HL-60 (cell line): ENCODE data around the gene AAMP.
A peak's percentile ranks its signal among the peaks of the same experiment; 100 is the strongest.

Experiments
- DNase-seq, 2 experiments: peaks; one replicate each; pipeline ENCODE4 v3.0.0-alpha.2; 2010 to 2020; ENCODE audit warnings: low read depth in 1 of 2, low spot score in 1 of 2
- H3K27ac ChIP-seq: fragments of 250-450 bp; sonication (Bioruptor Pico); replicated peaks from 2 replicates; pipeline ENCODE4 v1.5.1; 2020; ENCODE audit warnings: mild to moderate bottlenecking, moderate library complexity
- H3K27me3 ChIP-seq: fragments of 250-450 bp; sonication (Bioruptor Pico); 2 replicates; pipeline ENCODE4 v1.5.1; 2021; ENCODE audit warnings: mild to moderate bottlenecking, moderate library complexity; ENCODE audit not compliant: insufficient read depth, poor library complexity, severe bottlenecking
- H3K4me3 ChIP-seq: replicated peaks from 2 replicates; pipeline ENCODE4 v1.5.1; 2011; ENCODE audit warnings: mild to moderate bottlenecking, control low read depth, low read length; ENCODE audit not compliant: insufficient read depth
- GABPA ChIP-seq: IDR thresholded peaks from 2 replicates; pipeline ENCODE4 v1.6.1; 2012; ENCODE audit warnings: low read depth
- POLR2AphosphoS5 ChIP-seq: IDR thresholded peaks from 2 replicates; pipeline ENCODE4 v1.6.1; 2012; ENCODE audit warnings: low read depth
- SPI1 ChIP-seq: IDR thresholded peaks from 2 replicates; pipeline ENCODE4 v1.6.1; 2012; ENCODE audit warnings: low read depth, mild to moderate bottlenecking, borderline replicate concordance
- TF ChIP-seq, protein P1 (sequence below): IDR thresholded peaks from one replicate; pipeline ENCODE4 v1.5.1; 2011; ENCODE audit warnings: low read length, control low read depth, inconsistent platforms; ENCODE audit not compliant: insufficient read depth
- TF ChIP-seq, protein P2 (sequence below): IDR thresholded peaks from 2 replicates; pipeline ENCODE4 v1.6.1; 2012; ENCODE audit warnings: low read depth; ENCODE audit not compliant: insufficient replicate concordance

The AAMP gene

DNA sequence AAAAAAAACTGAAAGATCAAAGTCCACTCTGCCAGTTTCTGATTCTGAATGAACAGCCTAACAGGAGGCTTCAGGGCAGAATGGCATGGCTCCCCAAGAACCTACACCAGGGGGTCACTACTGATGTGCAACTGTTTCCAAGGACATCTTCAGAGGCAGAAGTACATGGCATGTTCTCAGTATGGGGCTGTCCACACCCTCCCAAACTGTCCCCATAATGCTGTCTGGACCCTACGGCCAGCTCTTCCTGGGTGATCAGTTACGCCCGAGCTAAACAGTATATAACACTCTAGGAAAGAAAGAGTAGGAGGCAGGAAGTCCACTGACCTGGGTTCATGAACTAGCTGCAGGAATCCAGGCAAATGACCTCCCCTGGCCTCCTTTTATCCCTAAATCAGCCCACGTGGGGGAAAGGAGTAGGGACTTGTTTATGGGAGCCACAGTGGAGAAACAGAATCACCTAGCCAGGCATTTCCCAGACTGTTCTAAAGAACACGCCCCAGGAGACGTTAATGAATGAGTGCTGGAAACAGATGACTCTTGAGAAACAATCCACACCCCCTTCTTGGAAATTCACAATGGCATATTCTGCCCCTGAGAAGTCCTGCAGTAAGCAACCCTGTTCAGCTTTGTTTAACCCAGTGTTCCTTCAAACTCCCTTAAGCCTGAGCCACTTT, 19.8 kb upstream of the AAMP start:
- Histone ChIP-seq H3K4me3 (no peak overlapping the region), H3K27ac (peak overlapping the region; percentile 77)

DNA sequence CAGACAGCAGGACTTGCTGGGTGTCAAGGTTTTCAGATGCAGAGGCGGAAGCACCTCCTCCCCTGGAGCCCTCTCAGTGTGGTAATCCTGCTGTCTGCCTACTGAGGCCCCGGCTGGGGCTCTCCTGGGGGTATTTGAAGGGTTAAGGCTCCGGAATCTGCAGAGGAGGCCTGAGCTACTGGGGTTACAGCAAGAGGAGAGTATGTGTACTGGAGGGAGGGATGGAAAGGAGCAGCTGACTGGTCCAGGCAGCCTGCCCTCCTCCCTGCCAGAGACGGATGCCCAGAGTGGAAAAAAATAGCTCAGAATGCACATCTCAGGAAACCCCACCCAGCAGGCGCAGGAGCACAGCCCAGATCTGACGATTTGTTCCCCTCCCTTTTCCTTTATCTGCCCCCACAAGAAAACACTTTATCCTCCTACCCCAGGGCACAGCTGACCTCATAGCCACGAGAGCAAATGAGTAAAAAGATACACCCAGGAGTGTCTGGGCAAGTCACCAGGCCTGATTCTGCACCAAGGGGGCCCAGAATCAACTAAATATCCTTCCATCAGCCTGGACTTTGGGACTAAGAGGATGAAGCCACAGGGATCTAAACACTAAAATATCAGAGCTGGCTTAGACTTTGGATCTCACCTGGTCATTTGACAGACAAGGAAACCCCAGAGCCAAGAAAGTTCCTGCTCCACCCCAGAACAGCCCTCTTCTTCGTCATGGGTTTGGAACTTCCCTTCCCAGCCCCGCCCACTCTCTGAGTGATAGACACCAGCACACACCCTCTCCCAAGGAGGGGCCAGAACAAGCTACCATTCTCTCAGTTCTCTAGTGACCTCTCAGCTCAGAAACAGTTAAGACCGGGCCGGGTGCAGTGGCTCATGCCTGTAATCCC, 16.9 kb upstream of the AAMP start:
- Histone ChIP-seq H3K27me3 (no peaks in the 10 kb centered on the region), H3K27ac (peak overlapping the region; percentile 73), H3K4me3 (peak overlapping the region; percentile 40)
- peak; percentile 72 to 93 for DNase-seq
- peak; percentile 57; the same call in 1 of the 2 replicates for TF ChIP-seq SPI1
- peak; percentile 42 for TF ChIP-seq POLR2AphosphoS5
- TF ChIP-seq, protein P1, sequence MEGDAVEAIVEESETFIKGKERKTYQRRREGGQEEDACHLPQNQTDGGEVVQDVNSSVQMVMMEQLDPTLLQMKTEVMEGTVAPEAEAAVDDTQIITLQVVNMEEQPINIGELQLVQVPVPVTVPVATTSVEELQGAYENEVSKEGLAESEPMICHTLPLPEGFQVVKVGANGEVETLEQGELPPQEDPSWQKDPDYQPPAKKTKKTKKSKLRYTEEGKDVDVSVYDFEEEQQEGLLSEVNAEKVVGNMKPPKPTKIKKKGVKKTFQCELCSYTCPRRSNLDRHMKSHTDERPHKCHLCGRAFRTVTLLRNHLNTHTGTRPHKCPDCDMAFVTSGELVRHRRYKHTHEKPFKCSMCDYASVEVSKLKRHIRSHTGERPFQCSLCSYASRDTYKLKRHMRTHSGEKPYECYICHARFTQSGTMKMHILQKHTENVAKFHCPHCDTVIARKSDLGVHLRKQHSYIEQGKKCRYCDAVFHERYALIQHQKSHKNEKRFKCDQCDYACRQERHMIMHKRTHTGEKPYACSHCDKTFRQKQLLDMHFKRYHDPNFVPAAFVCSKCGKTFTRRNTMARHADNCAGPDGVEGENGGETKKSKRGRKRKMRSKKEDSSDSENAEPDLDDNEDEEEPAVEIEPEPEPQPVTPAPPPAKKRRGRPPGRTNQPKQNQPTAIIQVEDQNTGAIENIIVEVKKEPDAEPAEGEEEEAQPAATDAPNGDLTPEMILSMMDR = no peak
- TF ChIP-seq, protein P2, sequence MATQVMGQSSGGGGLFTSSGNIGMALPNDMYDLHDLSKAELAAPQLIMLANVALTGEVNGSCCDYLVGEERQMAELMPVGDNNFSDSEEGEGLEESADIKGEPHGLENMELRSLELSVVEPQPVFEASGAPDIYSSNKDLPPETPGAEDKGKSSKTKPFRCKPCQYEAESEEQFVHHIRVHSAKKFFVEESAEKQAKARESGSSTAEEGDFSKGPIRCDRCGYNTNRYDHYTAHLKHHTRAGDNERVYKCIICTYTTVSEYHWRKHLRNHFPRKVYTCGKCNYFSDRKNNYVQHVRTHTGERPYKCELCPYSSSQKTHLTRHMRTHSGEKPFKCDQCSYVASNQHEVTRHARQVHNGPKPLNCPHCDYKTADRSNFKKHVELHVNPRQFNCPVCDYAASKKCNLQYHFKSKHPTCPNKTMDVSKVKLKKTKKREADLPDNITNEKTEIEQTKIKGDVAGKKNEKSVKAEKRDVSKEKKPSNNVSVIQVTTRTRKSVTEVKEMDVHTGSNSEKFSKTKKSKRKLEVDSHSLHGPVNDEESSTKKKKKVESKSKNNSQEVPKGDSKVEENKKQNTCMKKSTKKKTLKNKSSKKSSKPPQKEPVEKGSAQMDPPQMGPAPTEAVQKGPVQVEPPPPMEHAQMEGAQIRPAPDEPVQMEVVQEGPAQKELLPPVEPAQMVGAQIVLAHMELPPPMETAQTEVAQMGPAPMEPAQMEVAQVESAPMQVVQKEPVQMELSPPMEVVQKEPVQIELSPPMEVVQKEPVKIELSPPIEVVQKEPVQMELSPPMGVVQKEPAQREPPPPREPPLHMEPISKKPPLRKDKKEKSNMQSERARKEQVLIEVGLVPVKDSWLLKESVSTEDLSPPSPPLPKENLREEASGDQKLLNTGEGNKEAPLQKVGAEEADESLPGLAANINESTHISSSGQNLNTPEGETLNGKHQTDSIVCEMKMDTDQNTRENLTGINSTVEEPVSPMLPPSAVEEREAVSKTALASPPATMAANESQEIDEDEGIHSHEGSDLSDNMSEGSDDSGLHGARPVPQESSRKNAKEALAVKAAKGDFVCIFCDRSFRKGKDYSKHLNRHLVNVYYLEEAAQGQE = peak; percentile 35
- TF ChIP-seq GABPA = no peak

More for the DNA sequence above, 19.8 kb upstream of the AAMP start:
- no peaks in the 10 kb centered on the region for H3K27me3 ChIP-seq
- TF ChIP-seq GABPA = no peak
- no peak for TF ChIP-seq SPI1
- TF ChIP-seq, protein P2 = no peak
- DNase-seq = no peak

DNA sequence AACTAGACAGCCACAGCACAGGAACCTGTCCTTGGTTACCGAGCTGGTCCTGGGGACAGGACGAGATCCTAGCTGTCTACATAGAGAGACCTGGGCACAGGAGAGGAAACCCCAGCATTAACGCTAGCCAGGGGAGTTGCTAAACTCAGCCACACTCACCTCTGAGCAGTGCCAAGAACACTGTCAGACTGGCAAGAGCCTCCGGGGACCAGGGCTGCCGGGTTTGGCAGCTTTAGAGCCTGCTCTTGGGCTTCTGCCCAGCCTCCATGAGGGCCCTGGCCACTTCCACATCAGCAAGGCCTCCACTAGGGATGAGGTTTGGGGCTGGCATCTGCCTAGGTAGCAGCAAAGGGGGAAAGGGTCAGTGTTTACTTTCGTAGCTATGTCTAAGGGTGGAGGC, 15.7 kb upstream of the AAMP start:
- peak overlapping the region; percentile 73 for H3K27ac ChIP-seq
- H3K4me3 ChIP-seq = no peak overlapping the region
- DNase-seq = no peak
- no peaks in the 10 kb centered on the region for H3K27me3 ChIP-seq
- TF ChIP-seq POLR2AphosphoS5 (no peak), GABPA (no peak), SPI1 (no peak)
- TF ChIP-seq, protein P2 = no peak
- TF ChIP-seq, protein P1 = no peak
